ENCODE measurements around the gene NAT8L. TPM values are rescaled to one million over a fixed set of nuclear protein-coding genes. Genes with fewer than 3 reads are reported as not detected.

The NAT8L gene
- total RNA-seq, 1 experiment from 2014 or later: 16.6 TPM

- ChIA-PET CTCF (no interaction called here), POLR2A (no interaction called here)
- no peaks in the 10 kb centered on the region for H3K36me3 ChIP-seq (ENCODE audit: control insufficient read depth, insufficient read depth, low read length)
- no peak for ATAC-seq
- H3K27me3 ChIP-seq (ENCODE audit: control insufficient read depth, insufficient read depth, low read length): no peaks in the 10 kb centered on the region
- H3K27ac ChIP-seq (ENCODE audit: low read length): no peak overlapping the region
- H3K4me3 ChIP-seq (ENCODE audit: low read depth in 2 of 2, low read length in 2 of 2): no peak overlapping the region
- no peaks in the 10 kb centered on the region; the same call in 1 of the 2 replicates for H3K4me1 ChIP-seq (ENCODE audit: control insufficient read depth, insufficient read depth, low read length)
- BruUV-seq (replicated peaks): no TSS peak
- in situ Hi-C loops (cut with HindIII; ENCODE audit: low pct_unique_long_range_greater_than_20kb, low sequenced_read_pairs) (no loop called here), intact Hi-C loops (cut with micrococcal nuclease; ENCODE audit: unreplicated experiment) (no loop called here)
- H3K9me3 ChIP-seq (ENCODE audit: control insufficient read depth, insufficient read depth, low read depth, low read length): no peaks in the 10 kb centered on the region
- no peak for DNase-seq (ENCODE audit: low read depth, low spot score)
- TF ChIP-seq POLR2AphosphoS5 (IDR thresholded peaks at IDR 0.05; ENCODE audit: low read depth, low read length) (no peak), TCF7L2 (IDR thresholded peaks at IDR 0.05; ENCODE audit: low read depth, low read length) (no peak), CTCF (IDR thresholded peaks at IDR 0.05) (no peak), SIN3A (IDR thresholded peaks at IDR 0.05; ENCODE audit: borderline replicate concordance, insufficient read depth, low read depth, low read length) (no peak), REST (IDR thresholded peaks at IDR 0.05; ENCODE audit: insufficient read depth in 1 of 2, low read depth in 2 of 2, low read length in 1 of 2) (no peak)
Observed at GRCh38 chr4:2048831-2049230, 10.3 kb upstream of the NAT8L start.

- no peak overlapping the region for H3K27ac ChIP-seq (ENCODE audit: low read length)
- TF ChIP-seq POLR2AphosphoS5 (IDR thresholded peaks at IDR 0.05; ENCODE audit: low read depth, low read length): no peak
- TF ChIP-seq SIN3A (IDR thresholded peaks at IDR 0.05; ENCODE audit: borderline replicate concordance, insufficient read depth, low read depth, low read length): no peak
- no peak for TF ChIP-seq REST (IDR thresholded peaks at IDR 0.05; ENCODE audit: insufficient read depth in 1 of 2, low read depth in 2 of 2, low read length in 1 of 2)
- no peak for TF ChIP-seq CTCF (IDR thresholded peaks at IDR 0.05)
- no peak for TF ChIP-seq TCF7L2 (IDR thresholded peaks at IDR 0.05; ENCODE audit: low read depth, low read length)
- BruUV-seq (replicated peaks): no TSS peak
- ATAC-seq (no peak), DNase-seq (ENCODE audit: low read depth, low spot score) (no peak)
- in situ Hi-C loops (cut with HindIII; ENCODE audit: low pct_unique_long_range_greater_than_20kb, low sequenced_read_pairs) (no loop called here), intact Hi-C loops (cut with micrococcal nuclease; ENCODE audit: unreplicated experiment) (no loop called here)
- no peaks in the 10 kb centered on the region for H3K27me3 ChIP-seq (ENCODE audit: control insufficient read depth, insufficient read depth, low read length)
- H3K4me1 ChIP-seq (ENCODE audit: control insufficient read depth, insufficient read depth, low read length): no peaks in the 10 kb centered on the region; the same call in 1 of the 2 replicates
- H3K9me3 ChIP-seq (ENCODE audit: control insufficient read depth, insufficient read depth, low read depth, low read length): no peaks in the 10 kb centered on the region
- ChIA-PET CTCF (no interaction called here), POLR2A (no interaction called here)
- no peak overlapping the region for H3K4me3 ChIP-seq (ENCODE audit: low read depth in 2 of 2, low read length in 2 of 2)
- H3K36me3 ChIP-seq (ENCODE audit: control insufficient read depth, insufficient read depth, low read length): no peaks in the 10 kb centered on the region
Observed at GRCh38 chr4:2049381-2049780, 9.7 kb upstream of the NAT8L start.

All from Panc1 (cell line).